Right lobe of liver (tissue), 6 donors: ENCODE data around the gene TTC29. TPM values are rescaled to one million over a fixed set of nuclear protein-coding genes. Genes with fewer than 3 reads are reported as not detected.

Experiments used
- ATAC-seq, 4 donors: fragments of 200-7000 bp; cut with Tn5 transposase; one replicate each; pipeline ENCODE4 v1.9.1; 2020; ENCODE audit warnings: mild to moderate bottlenecking in 4 of 4, moderate library complexity in 4 of 4
- DNase-seq, 3 donors: peaks; one replicate each; pipeline ENCODE4 v3.0.0-alpha.2; 2020
- H3K27ac ChIP-seq, 3 donors: fragments of 200-600 bp; one replicate each; pipeline ENCODE4 v1.8.0; 2022
- H3K27me3 ChIP-seq, 2 donors: fragments of 200-600 bp; one replicate each; pipeline ENCODE4 v1.8.0; 2022
- H3K36me3 ChIP-seq, 4 donors: fragments of 200-600 bp; sonication (generic) in 1 of 4; one replicate each; pipeline versions ENCODE4 v1.5.1 to v1.8.0; 2017 to 2022; ENCODE audit warnings: control low read depth in 1 of 4
- H3K4me1 ChIP-seq, 4 donors: fragments of 200-600 bp; sonication (generic) in 1 of 4; one replicate each; pipeline versions ENCODE4 v1.5.1 to v1.8.0; 2017 to 2022; ENCODE audit warnings: control low read depth in 1 of 4
- H3K4me3 ChIP-seq, 3 donors: fragments of 200-600 bp; one replicate each; pipeline ENCODE4 v1.8.0; 2022
- H3K9me3 ChIP-seq, 4 donors: fragments of 200-600 bp; sonication (generic) in 1 of 4; one replicate each; pipeline versions ENCODE4 v1.5.1 to v1.8.0; 2017 to 2022; ENCODE audit warnings: control low read depth in 1 of 4
- CTCF ChIP-seq, 4 donors: fragments of 200-600 bp in 3 of 4; fragments of 450-650 bp in 1 of 4; IDR thresholded peaks; one replicate each; pipeline versions ENCODE4 v1.5.1 to v1.8.0; 2016 to 2022; ENCODE audit warnings: antibody characterized with exemption in 4 of 4, mild to moderate bottlenecking in 2 of 4
- POLR2A ChIP-seq: fragments of 450-650 bp; IDR thresholded peaks from one replicate; pipeline ENCODE4 v1.6.1; 2017; ENCODE audit warnings: antibody characterized with exemption, mild to moderate bottlenecking
- WGBS: methylation state at CpG from one replicate; pipeline ENCODE4 v1.1.6; 2018; ENCODE audit warnings: low coverage, low lambda C conversion rate; ENCODE audit not compliant: insufficient coverage; ENCODE audit errors: missing lambda C conversion rate; 5-methylcytosine and 5-hydroxymethylcytosine counted together
- intact Hi-C, 2 donors: fragments of 100-400 bp; cut with DNase I; formaldehyde crosslinking; loops; one replicate each; pipeline versions ENCODE4 v1.11.2 to v1.14.1; 2022
- total RNA-seq, 6 experiments: library from RNA; depleted of rRNA in 2 of 6; stranded (reverse); fragments of >200 nt in 2 of 6; fragmentation: NEBNext Ultra II Directional in 3 of 6; extraction: Animal tissue kit (Norgen Biotek cat#: 25700) in 3 of 6; gene quantifications; one replicate each; pipeline versions ENCODE4 v1.1.0 to v1.2.4, GENCODE V29; 2016 to 2023
- donor health status: DM: no; HTN: yes; CAD: no.
- donor health status: DM: no; HTN: no; CAD: no.
- donor health status: DM: no; HTN: no; CAD: no.
- donor health status: DM: no; HTN: yes; CAD: no.
- donor health status: DM: no; HTN: yes; CAD: no.

The TTC29 gene
- total RNA-seq, 6 experiments from 2014 or later: not detected

- TF ChIP-seq POLR2A (no peak), CTCF (IDR thresholded peaks at IDR 0.05) (no peak)
- Histone ChIP-seq H3K36me3 (no peaks in the 10 kb centered on the region), H3K9me3 (no peaks in the 10 kb centered on the region), H3K27me3 (no peaks in the 10 kb centered on the region), H3K27ac (no peak overlapping the region), H3K4me1 (no peaks in the 10 kb centered on the region), H3K4me3 (no peak overlapping the region)
- WGBS: 27% methylated on average over 1 of the region's 1 CpG
- ATAC-seq: no peak
- no peak for DNase-seq
- intact Hi-C loops: no loop called here
Observed at GRCh38 chr4:146975527-146975926, 29.9 kb upstream of the TTC29 start.

GRCh38 chr4:146975036-146975435 is 29.4 kb upstream of the TTC29 start:
- WGBS: 49% methylated on average over 3 of the region's 3 CpGs
- no peak for DNase-seq

GRCh38 chr4:146972036-146972435 is 26.4 kb upstream of the TTC29 start:
- no peaks in the 10 kb centered on the region for H3K36me3 ChIP-seq
- H3K9me3 ChIP-seq: no peaks in the 10 kb centered on the region
- H3K4me1 ChIP-seq: no peaks in the 10 kb centered on the region
- H3K4me3 ChIP-seq: no peak overlapping the region
- intact Hi-C loops: no loop called here
- no peak for TF ChIP-seq POLR2A
- TF ChIP-seq CTCF (IDR thresholded peaks at IDR 0.05): no peak
- DNase-seq (no peak), ATAC-seq (no peak)
- 55% methylated on average over 5 of the region's 5 CpGs for WGBS
- H3K27me3 ChIP-seq: no peaks in the 10 kb centered on the region
- H3K27ac ChIP-seq: no peak overlapping the region

More at GRCh38 chr4:146975036-146975435, 29.4 kb upstream of the TTC29 start:
- intact Hi-C loops: no loop called here
- Histone ChIP-seq H3K27ac (no peak overlapping the region), H3K4me1 (no peaks in the 10 kb centered on the region), H3K27me3 (no peaks in the 10 kb centered on the region), H3K9me3 (no peaks in the 10 kb centered on the region), H3K36me3 (no peaks in the 10 kb centered on the region), H3K4me3 (no peak overlapping the region)
- TF ChIP-seq POLR2A: no peak
- ATAC-seq: no peak

GRCh38 chr4:146969126-146969525 is 23.5 kb upstream of the TTC29 start:
- intact Hi-C loops: no loop called here
- WGBS: 50% methylated on average over 1 of the region's 1 CpG
- H3K9me3 ChIP-seq: no peaks in the 10 kb centered on the region
- TF ChIP-seq POLR2A (no peak), CTCF (IDR thresholded peaks at IDR 0.05) (no peak)
- no peaks in the 10 kb centered on the region for H3K36me3 ChIP-seq
- DNase-seq (no peak), ATAC-seq (no peak)
- no peaks in the 10 kb centered on the region for H3K4me1 ChIP-seq
- no peak overlapping the region for H3K27ac ChIP-seq
- no peaks in the 10 kb centered on the region for H3K27me3 ChIP-seq
- no peak overlapping the region for H3K4me3 ChIP-seq

- H3K4me3 ChIP-seq: no peak overlapping the region
- DNase-seq (no peak), ATAC-seq (no peak)
- no peaks in the 10 kb centered on the region for H3K36me3 ChIP-seq
- intact Hi-C loops: no loop called here
- H3K27ac ChIP-seq: no peak overlapping the region
- H3K9me3 ChIP-seq: no peaks in the 10 kb centered on the region
- no peaks in the 10 kb centered on the region for H3K4me1 ChIP-seq
- WGBS: 20% methylated on average over 2 of the region's 2 CpGs
- TF ChIP-seq POLR2A (no peak), CTCF (IDR thresholded peaks at IDR 0.05) (no peak)
- H3K27me3 ChIP-seq: no peaks in the 10 kb centered on the region
Observed at GRCh38 chr4:146960634-146961033, 15.0 kb upstream of the TTC29 start.
